ENCODE results near the gene HERC3. TPM values are rescaled to one million over a fixed set of nuclear protein-coding genes. Genes with fewer than 3 reads are reported as not detected.

The HERC3 gene
- total and polyA plus RNA-seq, 2 experiments from 2014 or later: 2.2 to 2.4 TPM

- no peaks in the 10 kb centered on the region; the same call in 1 of the 2 replicates for H3K9me2 ChIP-seq (ENCODE audit: insufficient read depth)
- Mint-ChIP-seq H3K27me3 (ENCODE audit: insufficient read depth, low read depth, poor library complexity) (peaks cover 6% of the 10 kb centered on the region), H3K27ac (peak overlapping the region; percentile 62), H3K4me3 (peak overlapping the region; percentile 15; the same call in 2 of the 3 replicates), H3K4me1 (peaks cover 35% of the 10 kb centered on the region), H3K36me3 (ENCODE audit: low read depth) (peaks cover 4% of the 10 kb centered on the region; the same call in 1 of the 3 replicates), H3K9me3 (no peaks in the 10 kb centered on the region; the same call in 2 of the 3 replicates)
- no peaks in the 10 kb centered on the region for H3F3A ChIP-seq (replicated peaks; ENCODE audit: low read depth)
- no peak overlapping the region for H2AFZ ChIP-seq
- H3K4me1 ChIP-seq (ENCODE audit: insufficient read depth): peaks cover 30% of the 10 kb centered on the region
- H3K27me3 ChIP-seq (ENCODE audit: insufficient read depth): no peaks in the 10 kb centered on the region
- no peaks in the 10 kb centered on the region for H4K20me1 ChIP-seq (replicated peaks; ENCODE audit: insufficient read depth)
- no peak overlapping the region for H3K4me3 ChIP-seq
- H3K4me2 ChIP-seq: peak overlapping the region; percentile 41; the same call in 1 of the 2 replicates
- ATAC-seq (peak; percentile 33), DNase-seq (ENCODE audit: low spot score) (peak; percentile 50)
- TF ChIP-seq, protein P1, sequence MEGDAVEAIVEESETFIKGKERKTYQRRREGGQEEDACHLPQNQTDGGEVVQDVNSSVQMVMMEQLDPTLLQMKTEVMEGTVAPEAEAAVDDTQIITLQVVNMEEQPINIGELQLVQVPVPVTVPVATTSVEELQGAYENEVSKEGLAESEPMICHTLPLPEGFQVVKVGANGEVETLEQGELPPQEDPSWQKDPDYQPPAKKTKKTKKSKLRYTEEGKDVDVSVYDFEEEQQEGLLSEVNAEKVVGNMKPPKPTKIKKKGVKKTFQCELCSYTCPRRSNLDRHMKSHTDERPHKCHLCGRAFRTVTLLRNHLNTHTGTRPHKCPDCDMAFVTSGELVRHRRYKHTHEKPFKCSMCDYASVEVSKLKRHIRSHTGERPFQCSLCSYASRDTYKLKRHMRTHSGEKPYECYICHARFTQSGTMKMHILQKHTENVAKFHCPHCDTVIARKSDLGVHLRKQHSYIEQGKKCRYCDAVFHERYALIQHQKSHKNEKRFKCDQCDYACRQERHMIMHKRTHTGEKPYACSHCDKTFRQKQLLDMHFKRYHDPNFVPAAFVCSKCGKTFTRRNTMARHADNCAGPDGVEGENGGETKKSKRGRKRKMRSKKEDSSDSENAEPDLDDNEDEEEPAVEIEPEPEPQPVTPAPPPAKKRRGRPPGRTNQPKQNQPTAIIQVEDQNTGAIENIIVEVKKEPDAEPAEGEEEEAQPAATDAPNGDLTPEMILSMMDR (conservative IDR thresholded peaks at IDR 0.05; ENCODE audit: low read depth in 2 of 2): no peak
- TF ChIP-seq ZNF462 (CRISPR knock-in tag; IDR thresholded peaks at IDR 0.05) (no peak), NANOG (IDR thresholded peaks at IDR 0.05; ENCODE audit: borderline replicate concordance) (no peak), EZH2phosphoT487 (IDR thresholded peaks at IDR 0.05; ENCODE audit: unreplicated experiment) (no peak), JUNB (IDR thresholded peaks at IDR 0.05; ENCODE audit: unreplicated experiment) (no peak), POLR2AphosphoS5 (IDR thresholded peaks at IDR 0.05; ENCODE audit: low read depth) (no peak), REST (IDR thresholded peaks at IDR 0.05; ENCODE audit: unreplicated experiment) (no peak), EZH2 (IDR thresholded peaks at IDR 0.05; ENCODE audit: low read depth, unreplicated experiment) (no peak), STAT1 (IDR thresholded peaks at IDR 0.05; ENCODE audit: unreplicated experiment) (no peak), ZNF331 (CRISPR knock-in tag; IDR thresholded peaks at IDR 0.05; ENCODE audit: low read depth) (no peak), ZNF114 (CRISPR knock-in tag; IDR thresholded peaks at IDR 0.05) (no peak), CREB1 (CRISPR knock-in tag; IDR thresholded peaks at IDR 0.05; ENCODE audit: low read depth) (no peak)
- TF ChIP-seq, protein P2, sequence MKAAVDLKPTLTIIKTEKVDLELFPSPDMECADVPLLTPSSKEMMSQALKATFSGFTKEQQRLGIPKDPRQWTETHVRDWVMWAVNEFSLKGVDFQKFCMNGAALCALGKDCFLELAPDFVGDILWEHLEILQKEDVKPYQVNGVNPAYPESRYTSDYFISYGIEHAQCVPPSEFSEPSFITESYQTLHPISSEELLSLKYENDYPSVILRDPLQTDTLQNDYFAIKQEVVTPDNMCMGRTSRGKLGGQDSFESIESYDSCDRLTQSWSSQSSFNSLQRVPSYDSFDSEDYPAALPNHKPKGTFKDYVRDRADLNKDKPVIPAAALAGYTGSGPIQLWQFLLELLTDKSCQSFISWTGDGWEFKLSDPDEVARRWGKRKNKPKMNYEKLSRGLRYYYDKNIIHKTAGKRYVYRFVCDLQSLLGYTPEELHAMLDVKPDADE (IDR thresholded peaks at IDR 0.05): no peak
- H3K36me3 ChIP-seq (ENCODE audit: insufficient read depth): no peaks in the 10 kb centered on the region
- H3K27ac ChIP-seq (ENCODE audit: low read depth): peak overlapping the region; percentile 88
- H3K79me2 ChIP-seq (replicated peaks; ENCODE audit: insufficient read depth): no peaks in the 10 kb centered on the region
These were observed 145.1 kb downstream of the HERC3 start for GRCh38 chr4:88737307-88737941.
